Measurements from ENCODE around the gene PHETA1. TPM values are rescaled to one million over a fixed set of nuclear protein-coding genes. Genes with fewer than 3 reads are reported as not detected.

The PHETA1 gene
- total RNA-seq, 1 experiment from 2014 or later = 10.6 TPM

DNA sequence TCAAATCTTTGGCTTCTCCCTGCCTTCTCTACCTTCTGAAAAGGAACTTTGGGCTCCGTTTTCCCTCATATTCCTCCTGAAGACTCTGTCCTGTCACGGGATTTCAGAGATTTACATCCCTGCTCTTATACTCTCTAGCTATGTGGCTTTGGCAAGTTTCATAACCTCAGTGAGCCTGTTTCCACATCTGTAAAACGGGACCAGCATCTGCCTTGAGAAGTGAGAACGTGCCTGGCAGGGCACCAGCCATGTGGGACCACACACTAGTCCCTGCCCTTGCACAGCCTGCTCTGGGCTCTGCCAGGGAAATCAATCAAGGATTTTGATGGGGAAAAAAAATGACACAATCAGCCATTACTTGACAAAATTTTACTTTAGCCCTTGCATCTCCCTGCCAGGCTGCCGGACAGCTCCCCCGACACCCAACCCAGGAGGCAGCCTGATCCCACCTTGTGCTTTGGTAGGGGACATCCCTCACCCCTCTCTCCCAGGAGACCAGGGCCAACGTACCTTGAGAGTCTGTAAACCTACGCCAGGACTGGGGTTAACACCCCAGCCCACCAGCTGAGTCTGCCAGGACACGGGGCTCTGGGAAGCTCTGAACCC lies 8.5 kb downstream of the PHETA1 start:
- H3K9me2 ChIP-seq (ENCODE audit: insufficient read depth) = no peaks in the 10 kb centered on the region
- H2AFZ ChIP-seq (ENCODE audit: low read depth, low read length, poor library complexity, severe bottlenecking) = no peak overlapping the region
- intact Hi-C loops (cut with micrococcal nuclease) = no loop called here
- DNase-seq (ENCODE audit: low read depth, low spot score) (no peak), ATAC-seq (no peak)
- H3K9me3 ChIP-seq (ENCODE audit: control insufficient read depth in 1 of 2, insufficient read depth in 1 of 2, low read depth in 1 of 2, low read length in 2 of 2) = no peaks in the 10 kb centered on the region
- no peak overlapping the region for H3K4me3 ChIP-seq (replicated peaks in 1 of 2; ENCODE audit: low read depth in 1 of 2, low read length in 2 of 2)
- H3K36me3 ChIP-seq (ENCODE audit: control insufficient read depth in 1 of 2, insufficient read depth in 2 of 2, low read length in 2 of 2) = no peaks in the 10 kb centered on the region; a peak in 1 of 4 replicates
- H3K27me3 ChIP-seq (ENCODE audit: insufficient read depth, low read length) = no peaks in the 10 kb centered on the region
- RAD21 ChIA-PET (ENCODE audit: low non-redundant PET in 1 of 2, low total read pairs in 2 of 2, uncharacterized antibody in 2 of 2, unreplicated experiment in 2 of 2) = no interaction called here
- no peak overlapping the region for H3K9ac ChIP-seq (ENCODE audit: low read length)
- POLR2A ChIA-PET = no interaction called here
- CTCF ChIA-PET = no interaction called here
- H3K27ac ChIP-seq (ENCODE audit: low read depth, low read length) = no peak overlapping the region
- H3K4me2 ChIP-seq (ENCODE audit: low read length) = no peak overlapping the region
- no TSS peak for BruUV-seq (replicated peaks)
- TF ChIP-seq POLR2A (IDR thresholded peaks at IDR 0.05; ENCODE audit: borderline replicate concordance, extremely low read depth, insufficient read depth, insufficient read length) (no peak), ZNF274 (IDR thresholded peaks at IDR 0.05; ENCODE audit: low read depth, low read length) (no peak), YY1 (IDR thresholded peaks at IDR 0.05; ENCODE audit: extremely low read depth, insufficient replicate concordance, low read depth, low read length) (no peak), SP1 (IDR thresholded peaks at IDR 0.05; ENCODE audit: low read depth) (no peak), POLR2AphosphoS5 (IDR thresholded peaks at IDR 0.05; ENCODE audit: low read depth, low read length) (no peak), EGR1 (IDR thresholded peaks at IDR 0.05; ENCODE audit: low read depth) (no peak), CBX3 (IDR thresholded peaks at IDR 0.05; ENCODE audit: low read depth) (no peak), RAD21 (IDR thresholded peaks at IDR 0.05; ENCODE audit: low read depth) (no peak), SRF (IDR thresholded peaks at IDR 0.05; ENCODE audit: low read depth) (no peak), EZH2phosphoT487 (IDR thresholded peaks at IDR 0.05; ENCODE audit: borderline replicate concordance) (no peak), SIN3A (IDR thresholded peaks at IDR 0.05; ENCODE audit: low read depth) (no peak)
- TF ChIP-seq, protein P1, sequence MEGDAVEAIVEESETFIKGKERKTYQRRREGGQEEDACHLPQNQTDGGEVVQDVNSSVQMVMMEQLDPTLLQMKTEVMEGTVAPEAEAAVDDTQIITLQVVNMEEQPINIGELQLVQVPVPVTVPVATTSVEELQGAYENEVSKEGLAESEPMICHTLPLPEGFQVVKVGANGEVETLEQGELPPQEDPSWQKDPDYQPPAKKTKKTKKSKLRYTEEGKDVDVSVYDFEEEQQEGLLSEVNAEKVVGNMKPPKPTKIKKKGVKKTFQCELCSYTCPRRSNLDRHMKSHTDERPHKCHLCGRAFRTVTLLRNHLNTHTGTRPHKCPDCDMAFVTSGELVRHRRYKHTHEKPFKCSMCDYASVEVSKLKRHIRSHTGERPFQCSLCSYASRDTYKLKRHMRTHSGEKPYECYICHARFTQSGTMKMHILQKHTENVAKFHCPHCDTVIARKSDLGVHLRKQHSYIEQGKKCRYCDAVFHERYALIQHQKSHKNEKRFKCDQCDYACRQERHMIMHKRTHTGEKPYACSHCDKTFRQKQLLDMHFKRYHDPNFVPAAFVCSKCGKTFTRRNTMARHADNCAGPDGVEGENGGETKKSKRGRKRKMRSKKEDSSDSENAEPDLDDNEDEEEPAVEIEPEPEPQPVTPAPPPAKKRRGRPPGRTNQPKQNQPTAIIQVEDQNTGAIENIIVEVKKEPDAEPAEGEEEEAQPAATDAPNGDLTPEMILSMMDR (IDR thresholded peaks at IDR 0.05 in 2 of 3, conservative IDR thresholded peaks at IDR 0.05 in 1 of 3; ENCODE audit: borderline replicate concordance in 1 of 3, insufficient read depth in 1 of 3, low read depth in 2 of 3, low read length in 2 of 3) = no peak
- TF ChIP-seq, protein P2, sequence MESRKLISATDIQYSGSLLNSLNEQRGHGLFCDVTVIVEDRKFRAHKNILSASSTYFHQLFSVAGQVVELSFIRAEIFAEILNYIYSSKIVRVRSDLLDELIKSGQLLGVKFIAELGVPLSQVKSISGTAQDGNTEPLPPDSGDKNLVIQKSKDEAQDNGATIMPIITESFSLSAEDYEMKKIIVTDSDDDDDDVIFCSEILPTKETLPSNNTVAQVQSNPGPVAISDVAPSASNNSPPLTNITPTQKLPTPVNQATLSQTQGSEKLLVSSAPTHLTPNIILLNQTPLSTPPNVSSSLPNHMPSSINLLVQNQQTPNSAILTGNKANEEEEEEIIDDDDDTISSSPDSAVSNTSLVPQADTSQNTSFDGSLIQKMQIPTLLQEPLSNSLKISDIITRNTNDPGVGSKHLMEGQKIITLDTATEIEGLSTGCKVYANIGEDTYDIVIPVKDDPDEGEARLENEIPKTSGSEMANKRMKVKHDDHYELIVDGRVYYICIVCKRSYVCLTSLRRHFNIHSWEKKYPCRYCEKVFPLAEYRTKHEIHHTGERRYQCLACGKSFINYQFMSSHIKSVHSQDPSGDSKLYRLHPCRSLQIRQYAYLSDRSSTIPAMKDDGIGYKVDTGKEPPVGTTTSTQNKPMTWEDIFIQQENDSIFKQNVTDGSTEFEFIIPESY (IDR thresholded peaks at IDR 0.05; ENCODE audit: extremely low read depth, insufficient replicate concordance, low read length) = no peak
- no peaks in the 10 kb centered on the region for H3K79me2 ChIP-seq (ENCODE audit: insufficient read depth, low read length)
- peaks cover 0 to 15% of the 10 kb centered on the region in 2 experiments; a peak in 2 of 4 replicates for H3K4me1 ChIP-seq (ENCODE audit: control insufficient read depth in 1 of 2, insufficient read depth in 2 of 2, low read length in 2 of 2)
- no peaks in the 10 kb centered on the region for H4K20me1 ChIP-seq (ENCODE audit: insufficient read depth)

Measured in HCT116 (cell line).